ENCODE measurements around the gene MACROD1.

DNA sequence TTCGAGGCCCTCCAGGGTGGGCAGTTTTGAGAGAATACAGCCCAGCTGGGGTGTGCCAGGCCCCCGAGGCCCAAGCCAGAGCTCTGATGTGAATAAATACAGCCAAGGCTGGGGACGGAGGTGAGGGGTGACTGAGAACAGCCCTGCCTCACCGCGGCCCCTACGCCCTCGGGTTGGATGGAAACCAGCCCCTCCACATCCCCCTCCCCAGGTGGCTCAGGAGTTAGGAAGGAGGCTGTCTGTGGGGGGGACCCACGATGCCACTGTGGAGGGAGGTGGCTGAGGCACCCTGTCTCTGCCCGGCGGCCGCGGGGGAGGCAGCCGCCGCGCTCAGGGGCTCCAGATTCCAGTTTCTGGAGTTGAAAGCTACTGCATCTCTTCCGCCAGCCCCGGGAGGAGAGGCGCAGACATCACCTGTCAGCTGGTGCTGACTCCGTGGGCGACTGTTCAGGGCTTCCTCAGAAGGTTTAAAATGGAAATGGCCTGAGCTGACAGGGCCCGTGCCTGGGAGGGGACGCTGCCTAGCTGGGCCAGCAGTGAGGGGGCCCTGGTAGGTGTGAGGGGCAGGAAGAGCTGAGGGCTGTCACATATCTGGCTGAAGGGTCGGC, 128.8 kb downstream of the MACROD1 start:
- TF ChIP-seq, protein P1, sequence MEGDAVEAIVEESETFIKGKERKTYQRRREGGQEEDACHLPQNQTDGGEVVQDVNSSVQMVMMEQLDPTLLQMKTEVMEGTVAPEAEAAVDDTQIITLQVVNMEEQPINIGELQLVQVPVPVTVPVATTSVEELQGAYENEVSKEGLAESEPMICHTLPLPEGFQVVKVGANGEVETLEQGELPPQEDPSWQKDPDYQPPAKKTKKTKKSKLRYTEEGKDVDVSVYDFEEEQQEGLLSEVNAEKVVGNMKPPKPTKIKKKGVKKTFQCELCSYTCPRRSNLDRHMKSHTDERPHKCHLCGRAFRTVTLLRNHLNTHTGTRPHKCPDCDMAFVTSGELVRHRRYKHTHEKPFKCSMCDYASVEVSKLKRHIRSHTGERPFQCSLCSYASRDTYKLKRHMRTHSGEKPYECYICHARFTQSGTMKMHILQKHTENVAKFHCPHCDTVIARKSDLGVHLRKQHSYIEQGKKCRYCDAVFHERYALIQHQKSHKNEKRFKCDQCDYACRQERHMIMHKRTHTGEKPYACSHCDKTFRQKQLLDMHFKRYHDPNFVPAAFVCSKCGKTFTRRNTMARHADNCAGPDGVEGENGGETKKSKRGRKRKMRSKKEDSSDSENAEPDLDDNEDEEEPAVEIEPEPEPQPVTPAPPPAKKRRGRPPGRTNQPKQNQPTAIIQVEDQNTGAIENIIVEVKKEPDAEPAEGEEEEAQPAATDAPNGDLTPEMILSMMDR (IDR thresholded peaks at IDR 0.05; ENCODE audit: insufficient read depth, low read depth, low read length), result no peak
- TF ChIP-seq EZH2 (IDR thresholded peaks at IDR 0.05; ENCODE audit: insufficient read depth, low read length), result no peak

Measured in astrocyte (in vitro differentiated cells and primary cell).